Left forelimb (tissue), 1 donor: ENCODE results near the gene CES5A.
"Not testable (repeated sequence)": the region's sequence is repeated elsewhere in the genome, so short reads cannot be mapped to it uniquely, and the experiment has no call there.

Source experiments
- DNase-seq: peaks from one replicate; pipeline ENCODE4 v3.0.0-alpha.2; 2018; ENCODE audit warnings: low spot score

The CES5A gene

GRCh38 chr16:55875273-55875672 is at the start of gene CES5A:
Gene CES5A, minus strand, starts transcription at chr16:55875373. Its CDS starts 152 bp downstream, at chr16:55875221.
- DNase-seq = no peak

GRCh38 chr16:55922662-55923061 is 47.5 kb upstream of the CES5A start:
- DNase-seq = no peak

DNA sequence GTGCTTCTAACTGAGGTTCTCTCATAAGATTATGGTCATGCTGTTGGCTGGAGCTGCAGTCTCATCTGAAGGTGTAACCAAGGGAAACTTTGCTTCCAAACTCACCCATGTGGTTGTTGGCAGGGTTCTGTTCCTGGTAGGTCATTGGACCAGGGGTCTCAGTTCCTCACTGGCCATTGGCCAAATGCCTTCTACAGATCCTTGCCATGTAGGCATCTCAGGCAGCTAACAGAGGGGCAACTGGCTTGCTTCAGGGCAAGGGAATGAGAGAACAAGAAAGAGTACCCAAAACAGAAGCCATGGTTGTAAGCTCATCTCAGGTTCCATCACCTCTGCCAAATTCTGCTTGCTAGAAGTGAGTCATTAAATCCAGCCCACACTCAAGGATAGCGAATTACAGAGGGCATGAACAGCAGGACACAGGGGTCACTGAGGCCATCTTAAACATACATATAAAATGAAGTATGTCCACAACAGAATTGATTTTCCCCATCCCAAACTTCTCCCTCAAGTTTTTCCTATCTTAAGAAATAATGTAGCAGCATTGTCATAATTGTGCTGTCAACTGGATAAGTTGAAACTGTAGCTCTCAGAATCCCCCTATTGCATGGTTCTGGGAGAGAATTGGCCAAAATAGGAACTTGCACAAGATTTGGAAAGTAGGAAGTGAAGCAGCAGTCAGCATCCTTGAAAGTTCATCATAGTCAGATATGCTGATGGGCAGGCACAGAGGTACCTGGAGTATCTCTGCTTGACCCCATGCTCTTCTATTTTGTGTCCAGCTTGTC is 42.4 kb upstream of the CES5A start:
- DNase-seq = no peak

DNA sequence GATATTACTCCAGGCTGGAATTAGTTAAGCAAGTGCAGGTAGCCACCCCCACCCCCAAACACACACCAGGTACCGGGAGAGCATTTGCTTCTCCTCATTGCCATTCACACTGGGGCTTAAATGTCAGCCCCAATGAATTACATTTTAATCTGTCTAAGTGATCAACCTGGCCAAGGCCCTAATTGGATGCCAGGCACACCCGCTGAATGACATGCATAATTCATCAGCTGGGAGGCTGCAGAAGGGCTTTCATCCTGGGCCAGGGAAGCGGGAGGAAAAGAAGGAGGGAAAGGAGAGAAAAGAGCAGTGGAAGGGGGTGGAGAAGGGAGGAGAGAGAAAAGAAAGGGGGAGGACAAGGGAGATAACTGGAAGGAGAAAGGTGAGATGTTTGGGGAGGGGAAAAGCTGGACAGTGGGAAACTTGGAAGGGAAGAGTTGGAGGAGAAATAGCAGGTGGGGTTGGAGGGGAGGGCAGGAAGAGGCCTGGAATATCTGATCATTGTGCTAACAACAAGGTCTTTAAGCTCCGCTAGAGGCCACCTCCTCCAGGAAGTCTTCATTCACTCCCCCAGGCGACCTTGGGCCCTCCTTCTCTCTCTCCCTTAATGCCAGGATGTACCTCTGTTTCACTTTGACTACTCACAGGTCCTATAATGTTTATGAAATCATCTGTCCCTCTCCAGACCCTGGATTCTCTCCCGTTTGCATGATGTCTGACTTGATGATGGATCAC is 40.1 kb upstream of the CES5A start:
- DNase-seq = no peak

- no peak for DNase-seq
Measured at GRCh38 chr16:55914383-55914782, 39.2 kb upstream of the CES5A start.

DNA sequence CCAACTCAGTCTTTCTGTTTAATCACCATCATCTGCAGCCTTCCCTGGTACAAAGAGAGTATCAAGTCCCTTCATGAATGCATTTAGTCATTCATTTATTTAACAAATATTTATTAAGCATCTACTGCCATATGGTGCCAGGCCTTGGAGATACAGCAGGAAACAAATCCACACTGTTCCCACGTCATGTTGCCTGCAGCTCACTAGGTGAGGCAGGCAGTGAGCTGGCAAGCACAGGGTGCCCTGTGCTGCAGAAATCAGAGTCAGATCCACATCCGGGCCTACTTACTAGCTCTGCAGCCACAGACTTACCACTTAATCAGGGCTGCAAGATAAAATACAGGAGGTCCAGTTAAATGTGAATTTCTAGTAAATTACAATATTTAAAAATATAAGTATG is 38.5 kb upstream of the CES5A start:
- DNase-seq = no peak

DNA sequence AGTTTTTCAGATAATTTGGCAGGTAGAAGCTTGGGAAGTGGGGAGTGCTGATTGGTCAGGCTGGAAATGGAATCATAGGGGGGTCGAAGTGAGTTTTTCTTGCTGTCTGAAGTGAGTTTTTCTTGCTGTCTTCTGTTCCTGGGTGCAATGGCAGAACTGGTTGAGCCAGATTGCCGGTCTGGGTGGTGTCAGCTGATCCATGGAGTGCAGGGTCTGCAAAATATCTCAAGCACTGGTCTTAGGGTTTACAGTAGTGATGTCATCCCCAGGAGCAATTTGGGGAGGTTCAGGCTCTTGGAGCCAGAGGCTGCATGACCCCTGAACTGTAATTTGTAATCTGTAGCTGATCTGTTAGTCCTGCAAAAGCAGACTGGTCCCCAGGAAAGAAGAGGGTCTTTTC is 37.9 kb upstream of the CES5A start:
- DNase-seq = not testable (repeated sequence)

GRCh38 chr16:55912022-55912421 is 36.8 kb upstream of the CES5A start:
- no peak for DNase-seq

GRCh38 chr16:55911616-55912015 is 36.4 kb upstream of the CES5A start:
- DNase-seq = no peak

GRCh38 chr16:55909876-55910275 is 34.7 kb upstream of the CES5A start:
- DNase-seq = no peak

GRCh38 chr16:55908641-55909040 is 33.5 kb upstream of the CES5A start:
- no peak for DNase-seq

DNA sequence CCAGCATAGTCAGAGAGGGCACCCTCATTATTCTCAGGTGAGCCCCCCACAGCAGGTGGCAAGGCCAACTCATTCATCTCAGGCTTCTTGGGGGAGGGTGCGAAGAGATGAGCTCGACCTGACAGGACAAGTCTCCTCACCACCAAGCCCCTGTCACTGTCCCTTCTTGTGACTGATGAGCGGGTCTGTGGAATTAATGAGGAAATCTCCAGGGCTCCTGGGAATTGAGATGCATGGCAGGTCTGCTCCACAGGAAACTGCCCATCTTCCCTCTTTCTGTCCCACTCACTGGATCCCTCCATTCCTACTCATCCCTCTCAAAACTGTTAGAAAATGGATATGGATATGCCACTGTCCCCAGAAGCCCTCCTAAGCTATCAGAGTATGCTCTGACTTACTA is 32.5 kb upstream of the CES5A start:
- DNase-seq = no peak

DNA sequence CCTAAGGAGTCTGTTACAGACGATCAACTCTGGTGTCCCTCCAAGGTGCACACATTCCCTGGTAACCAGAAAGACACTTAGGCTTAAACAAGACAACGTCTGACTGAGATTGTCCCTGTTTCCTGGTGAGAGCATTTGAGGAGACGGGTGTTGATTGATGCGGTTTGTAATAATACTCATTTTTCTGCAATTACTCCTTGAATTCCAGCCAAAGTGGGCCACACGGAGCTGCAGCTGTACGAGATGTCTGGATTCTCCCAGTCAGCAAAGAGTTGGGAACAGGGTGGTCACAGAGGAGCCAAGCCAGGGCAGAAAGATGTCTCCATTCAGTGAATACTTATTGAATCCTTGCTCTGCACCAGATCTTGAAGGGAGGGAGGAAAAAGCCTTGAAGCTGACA is 30.9 kb upstream of the CES5A start:
- peak; percentile 20 for DNase-seq

GRCh38 chr16:55905651-55906050 is 30.5 kb upstream of the CES5A start:
- no peak for DNase-seq

- peak; percentile 55 for DNase-seq
Measured at GRCh38 chr16:55901566-55902217, 26.5 kb upstream of the CES5A start.

DNA sequence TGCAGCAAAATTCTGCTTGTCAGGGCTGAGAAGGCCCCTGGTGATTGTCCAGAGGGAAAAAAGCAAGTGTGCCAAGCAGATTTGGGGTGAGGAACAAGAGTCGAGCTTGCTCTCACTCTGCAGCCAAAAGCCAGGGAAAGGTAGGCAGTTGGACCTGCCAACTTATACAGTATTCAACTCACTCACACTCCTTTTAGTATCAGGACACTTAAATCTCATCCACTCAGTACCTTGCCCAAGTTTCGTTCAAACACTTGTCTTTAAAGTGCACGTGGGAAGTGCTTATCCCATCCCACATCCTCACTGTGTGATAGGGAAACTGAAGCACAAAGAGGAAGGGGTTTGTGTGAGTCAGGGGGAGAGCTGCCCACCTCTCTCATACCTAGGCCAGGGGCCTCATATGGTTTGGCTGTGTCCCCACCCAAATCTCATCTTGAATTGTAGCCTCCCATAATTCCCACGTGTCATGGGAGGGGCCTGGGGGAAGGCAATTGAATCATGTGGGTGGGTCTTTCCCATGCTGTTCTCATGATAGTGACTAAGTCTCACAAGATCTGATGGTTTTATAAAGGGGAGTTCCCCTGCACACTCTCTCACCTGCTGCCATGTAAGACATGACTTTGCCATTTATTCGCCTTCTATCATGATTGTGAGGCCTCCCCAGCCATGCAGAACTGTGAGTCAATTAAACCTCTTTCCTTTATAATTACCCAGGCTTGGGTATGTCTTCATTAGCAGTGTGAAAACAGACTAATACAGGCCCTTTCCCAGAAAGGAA is 25.6 kb upstream of the CES5A start:
- DNase-seq = no peak

DNA sequence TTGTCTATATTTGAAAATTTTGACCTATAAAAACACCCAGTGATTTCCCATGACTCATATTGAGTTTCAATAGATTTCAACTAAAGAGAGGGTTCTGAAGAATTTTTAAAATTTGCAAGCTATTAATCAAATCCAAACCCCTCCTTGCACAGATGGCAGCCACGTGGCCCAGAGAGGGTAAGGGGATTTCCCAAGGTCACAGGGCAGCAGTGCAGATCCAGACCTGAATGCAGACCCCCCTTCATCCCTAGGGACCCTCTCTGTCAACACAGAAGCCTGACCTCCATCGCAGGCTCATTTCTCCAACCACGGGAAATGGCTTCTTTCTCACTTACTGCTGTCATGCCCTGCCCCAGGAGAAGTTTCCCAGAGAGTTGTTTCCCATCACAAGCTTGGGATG is 24.7 kb upstream of the CES5A start:
- no peak for DNase-seq

DNA sequence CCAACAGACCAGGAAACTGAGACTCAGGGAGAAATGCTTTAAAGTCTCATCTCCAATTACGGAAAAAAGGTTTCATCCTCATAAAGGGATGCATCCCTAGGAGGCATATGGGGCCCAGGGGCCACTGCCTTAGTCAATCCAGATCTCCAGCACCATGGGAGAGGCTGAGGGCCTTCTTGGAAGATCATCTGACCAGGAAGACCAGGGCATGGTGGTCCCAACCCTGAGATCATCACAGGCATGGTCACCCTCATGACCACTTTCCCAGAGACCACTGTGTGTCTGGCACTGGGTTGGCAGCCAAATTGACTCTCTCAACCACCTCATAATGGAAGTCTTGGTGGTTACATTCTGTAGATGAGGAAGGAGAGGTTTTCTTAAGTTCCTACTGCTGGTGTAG is 23.4 kb upstream of the CES5A start:
- DNase-seq = no peak

- DNase-seq = no peak
Measured at GRCh38 chr16:55892821-55893220, 17.6 kb upstream of the CES5A start.

DNA sequence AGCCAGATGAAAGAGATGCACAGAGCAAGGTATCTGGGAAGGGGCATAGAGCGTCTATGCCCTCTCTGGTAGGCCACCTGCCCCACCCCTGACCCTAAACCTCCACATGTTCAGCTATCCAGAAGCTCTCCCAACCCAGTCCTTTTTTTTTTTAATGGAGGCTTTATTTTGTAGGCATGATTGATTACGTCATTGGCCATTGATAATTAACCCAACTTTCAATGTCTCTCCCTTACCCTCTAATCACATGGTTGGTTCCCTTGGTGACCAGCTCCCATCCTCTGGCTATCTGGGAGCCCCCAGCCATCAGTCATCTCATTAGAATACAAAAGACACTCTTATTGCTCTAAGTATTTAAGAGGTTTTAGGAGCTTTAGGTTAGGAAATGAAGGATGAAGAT is 14.3 kb upstream of the CES5A start:
- no peak for DNase-seq

- no peak for DNase-seq
Measured at GRCh38 chr16:55888546-55888945, 13.4 kb upstream of the CES5A start.

DNA sequence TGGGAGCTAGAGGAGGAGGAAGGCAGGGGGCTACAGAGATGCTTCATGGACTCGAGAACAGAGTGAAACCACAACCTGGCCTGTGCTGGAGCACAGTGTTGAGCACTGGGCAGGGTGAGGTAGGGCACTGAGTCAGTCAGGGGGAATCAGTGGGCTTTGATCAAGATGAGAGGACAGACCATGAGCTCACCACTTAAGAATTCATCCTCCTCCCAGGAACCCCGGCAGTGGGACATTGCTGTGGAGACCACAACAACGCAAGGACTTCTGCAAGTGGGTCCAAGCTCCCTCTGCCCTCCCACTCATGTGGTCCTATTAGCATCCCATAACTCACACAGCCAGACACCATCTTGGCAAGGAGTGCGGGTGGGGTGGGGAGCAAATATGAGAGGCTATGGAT is 1.7 kb upstream of the CES5A start:
- DNase-seq = peak; percentile 47
